Astrocyte (in vitro differentiated cells and primary cell): ENCODE data around the gene DCTN5. TPM values are rescaled to one million over a fixed set of nuclear protein-coding genes. Genes with fewer than 3 reads are reported as not detected.

ENCODE experiments used
- DNase-seq: peaks from one replicate; pipeline ENCODE4 v3.0.0-alpha.2; 2010; ENCODE audit warnings: low read depth
- FAIRE-seq: peaks from 2 replicates; lab custom pipeline; 2011; peaks lifted over from hg19 to GRCh38; lab: Jason Lieb, UNC
- H2AFZ ChIP-seq: 2 replicates; pipeline ENCODE4 v1.6.0; 2012; ENCODE audit warnings: low read depth, low read length, inconsistent platforms
- H3K27ac ChIP-seq: 2 replicates; pipeline ENCODE4 v1.5.1; 2011; ENCODE audit warnings: low read depth, low read length, inconsistent platforms
- H3K27me3 ChIP-seq: 2 replicates; pipeline ENCODE4 v1.6.0; 2011; ENCODE audit warnings: low read length, inconsistent platforms; ENCODE audit not compliant: insufficient read depth
- H3K36me3 ChIP-seq: 2 replicates; pipeline ENCODE4 v1.5.1; 2011; ENCODE audit warnings: low read length, inconsistent platforms; ENCODE audit not compliant: insufficient read depth
- H3K4me1 ChIP-seq: 2 replicates; pipeline ENCODE4 v1.5.1; 2011; ENCODE audit warnings: low read length, inconsistent platforms; ENCODE audit not compliant: insufficient read depth
- H3K4me2 ChIP-seq: 2 replicates; pipeline ENCODE4 v1.6.0; 2012; ENCODE audit warnings: low read length, inconsistent platforms
- H3K4me3 ChIP-seq: 2 replicates; pipeline ENCODE4 v1.5.1; 2011; ENCODE audit warnings: low read depth, mild to moderate bottlenecking, low read length, inconsistent platforms; ENCODE audit not compliant: insufficient read depth
- H3K79me2 ChIP-seq: 2 replicates; pipeline ENCODE4 v1.6.0; 2012; ENCODE audit warnings: mild to moderate bottlenecking, low read length, inconsistent platforms; ENCODE audit not compliant: insufficient read depth
- H3K9ac ChIP-seq: 2 replicates; pipeline ENCODE4 v1.6.0; 2012; ENCODE audit warnings: mild to moderate bottlenecking, low read length, inconsistent platforms
- H3K9me3 ChIP-seq: 2 replicates; pipeline ENCODE4 v1.5.1; 2012; ENCODE audit warnings: low read depth, mild to moderate bottlenecking, low read length, inconsistent platforms; ENCODE audit not compliant: insufficient read depth
- H4K20me1 ChIP-seq: 2 replicates; pipeline ENCODE4 v1.6.0; 2012; ENCODE audit warnings: low read length, inconsistent platforms; ENCODE audit not compliant: insufficient read depth
- H3K27ac Mint-ChIP-seq: one replicate; pipeline ENCODE4 v1.8.0; 2021; ENCODE audit warnings: mild to moderate bottlenecking, mixed read lengths; ENCODE audit not compliant: unreplicated experiment
- H3K27me3 Mint-ChIP-seq: one replicate; pipeline ENCODE4 v1.8.0; 2021; ENCODE audit warnings: low read depth, mixed read lengths; ENCODE audit not compliant: unreplicated experiment
- H3K36me3 Mint-ChIP-seq: one replicate; pipeline ENCODE4 v1.8.0; 2021; ENCODE audit warnings: low read depth, mixed read lengths; ENCODE audit not compliant: unreplicated experiment
- H3K4me1 Mint-ChIP-seq: one replicate; pipeline ENCODE4 v1.8.0; 2021; ENCODE audit warnings: low read depth, mixed read lengths; ENCODE audit not compliant: unreplicated experiment
- H3K4me3 Mint-ChIP-seq: one replicate; pipeline ENCODE4 v1.8.0; 2021; ENCODE audit warnings: mild to moderate bottlenecking, moderate library complexity, mixed read lengths; ENCODE audit not compliant: unreplicated experiment
- H3K9me3 Mint-ChIP-seq: one replicate; pipeline ENCODE4 v1.8.0; 2021; ENCODE audit warnings: mild to moderate bottlenecking, mixed read lengths; ENCODE audit not compliant: unreplicated experiment
- EZH2 ChIP-seq: IDR thresholded peaks from 2 replicates; pipeline ENCODE4 v1.6.1; 2012; ENCODE audit warnings: mild to moderate bottlenecking, low read length, inconsistent platforms; ENCODE audit not compliant: insufficient read depth
- total RNA-seq: library from RNA; stranded (reverse); gene quantifications from 2 replicates; pipeline ENCODE4 v1.2.1, GENCODE V29; 2021
- TF ChIP-seq, protein P1 (sequence below): IDR thresholded peaks from 2 replicates; pipeline ENCODE4 v1.5.1; 2011; ENCODE audit warnings: low read depth, mild to moderate bottlenecking, inconsistent platforms, low read length, moderate library complexity; ENCODE audit not compliant: insufficient read depth

The DCTN5 gene
- total RNA-seq, 1 donor from 2014 or later = 117 TPM

DNA sequence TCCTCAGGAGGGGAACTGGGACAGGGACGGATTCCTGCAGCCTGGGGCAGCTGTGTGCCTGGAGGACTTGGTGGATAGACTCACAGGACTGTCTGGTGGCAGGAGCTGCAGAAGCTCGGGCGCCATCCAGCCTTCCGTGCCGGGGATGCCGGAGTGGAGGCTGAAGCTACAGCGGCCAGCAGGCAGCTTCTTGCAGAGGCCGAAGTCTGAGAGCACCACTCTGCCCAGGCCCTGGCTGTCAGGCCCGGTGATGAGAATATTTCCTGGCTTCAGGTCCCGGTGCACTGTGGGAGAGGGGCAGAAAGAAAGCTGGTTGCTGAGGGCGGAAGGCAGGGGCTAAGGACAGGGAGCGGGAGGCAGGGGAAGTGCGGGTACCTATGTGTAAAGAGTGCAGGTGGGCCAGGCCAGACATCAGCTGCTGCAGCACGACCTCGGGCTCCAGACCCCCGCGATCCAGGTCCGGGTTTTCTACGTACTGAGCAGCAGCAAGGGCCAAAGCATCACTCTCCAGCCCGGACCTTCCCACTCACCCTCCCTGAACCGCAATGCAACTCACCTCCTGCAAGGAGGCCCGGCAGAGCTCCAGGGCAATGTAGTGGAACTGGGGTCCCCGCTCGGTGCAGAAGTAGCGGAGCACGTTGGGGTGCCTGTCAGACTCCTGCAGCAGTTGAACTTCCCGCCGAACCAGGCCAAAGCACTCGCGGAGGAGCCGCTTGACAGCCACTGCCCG lies 53.5 kb downstream of the DCTN5 start:
- no peaks in the 10 kb centered on the region for H3K9me3 Mint-ChIP-seq
- H3K36me3 Mint-ChIP-seq = peaks cover 3% of the 10 kb centered on the region
- Histone ChIP-seq H3K36me3 (peaks cover 12% of the 10 kb centered on the region), H3K9me3 (no peaks in the 10 kb centered on the region), H2AFZ (peak overlapping the region; percentile 86), H3K27me3 (no peaks in the 10 kb centered on the region), H3K4me1 (peaks cover 3% of the 10 kb centered on the region), H3K27ac (no peak overlapping the region), H3K4me3 (peak overlapping the region; percentile 28), H4K20me1 (no peaks in the 10 kb centered on the region), H3K79me2 (no peaks in the 10 kb centered on the region), H3K4me2 (peak overlapping the region; percentile 81), H3K9ac (no peak overlapping the region)
- peak; percentile 57 for DNase-seq
- no peak for FAIRE-seq
- peak overlapping the region; percentile 40 for H3K4me3 Mint-ChIP-seq
- TF ChIP-seq, protein P1, sequence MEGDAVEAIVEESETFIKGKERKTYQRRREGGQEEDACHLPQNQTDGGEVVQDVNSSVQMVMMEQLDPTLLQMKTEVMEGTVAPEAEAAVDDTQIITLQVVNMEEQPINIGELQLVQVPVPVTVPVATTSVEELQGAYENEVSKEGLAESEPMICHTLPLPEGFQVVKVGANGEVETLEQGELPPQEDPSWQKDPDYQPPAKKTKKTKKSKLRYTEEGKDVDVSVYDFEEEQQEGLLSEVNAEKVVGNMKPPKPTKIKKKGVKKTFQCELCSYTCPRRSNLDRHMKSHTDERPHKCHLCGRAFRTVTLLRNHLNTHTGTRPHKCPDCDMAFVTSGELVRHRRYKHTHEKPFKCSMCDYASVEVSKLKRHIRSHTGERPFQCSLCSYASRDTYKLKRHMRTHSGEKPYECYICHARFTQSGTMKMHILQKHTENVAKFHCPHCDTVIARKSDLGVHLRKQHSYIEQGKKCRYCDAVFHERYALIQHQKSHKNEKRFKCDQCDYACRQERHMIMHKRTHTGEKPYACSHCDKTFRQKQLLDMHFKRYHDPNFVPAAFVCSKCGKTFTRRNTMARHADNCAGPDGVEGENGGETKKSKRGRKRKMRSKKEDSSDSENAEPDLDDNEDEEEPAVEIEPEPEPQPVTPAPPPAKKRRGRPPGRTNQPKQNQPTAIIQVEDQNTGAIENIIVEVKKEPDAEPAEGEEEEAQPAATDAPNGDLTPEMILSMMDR = no peak
- TF ChIP-seq EZH2 = no peak
- H3K4me1 Mint-ChIP-seq = no peaks in the 10 kb centered on the region
- peaks cover 2% of the 10 kb centered on the region for H3K27me3 Mint-ChIP-seq
- H3K27ac Mint-ChIP-seq = no peak overlapping the region

DNA sequence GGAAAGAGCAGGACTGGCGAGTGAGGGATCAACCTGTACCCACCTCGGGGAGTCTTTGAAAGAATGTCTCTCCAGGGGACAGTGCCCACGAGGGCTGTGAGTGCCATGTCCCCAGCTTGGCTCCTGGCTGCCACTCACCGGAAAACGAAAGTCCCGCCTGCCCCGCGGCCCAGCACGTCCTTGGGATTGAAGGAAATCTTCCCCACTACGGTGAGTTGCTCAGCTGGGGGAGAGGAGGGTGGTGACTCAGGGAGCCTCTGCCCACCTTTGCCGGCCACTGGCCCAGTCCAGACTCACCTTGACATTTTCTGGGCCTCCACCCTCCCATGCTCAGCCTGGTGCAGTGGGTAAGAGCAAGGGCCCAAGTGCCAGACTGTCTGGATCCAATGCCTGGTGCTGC lies 54.5 kb downstream of the DCTN5 start:
- Mint-ChIP-seq H3K4me3 (no peak overlapping the region), H3K27me3 (peaks cover 2% of the 10 kb centered on the region), H3K27ac (no peak overlapping the region), H3K4me1 (no peaks in the 10 kb centered on the region), H3K36me3 (peaks cover 2% of the 10 kb centered on the region), H3K9me3 (no peaks in the 10 kb centered on the region)
- peaks cover 3% of the 10 kb centered on the region for H3K4me1 ChIP-seq
- FAIRE-seq (no peak), DNase-seq (no peak)
- H3K4me3 ChIP-seq = no peak overlapping the region
- no peaks in the 10 kb centered on the region for H3K27me3 ChIP-seq
- H3K9ac ChIP-seq = no peak overlapping the region
- no peak overlapping the region for H3K27ac ChIP-seq
- H3K4me2 ChIP-seq = no peak overlapping the region
- H2AFZ ChIP-seq = no peak overlapping the region
- H3K9me3 ChIP-seq = no peaks in the 10 kb centered on the region
- no peaks in the 10 kb centered on the region for H4K20me1 ChIP-seq
- TF ChIP-seq, protein P1 = no peak
- TF ChIP-seq EZH2 = no peak
- H3K79me2 ChIP-seq = no peaks in the 10 kb centered on the region
- H3K36me3 ChIP-seq = peaks cover 7% of the 10 kb centered on the region

- Mint-ChIP-seq H3K27ac (no peak overlapping the region), H3K27me3 (peaks cover 5% of the 10 kb centered on the region), H3K36me3 (no peaks in the 10 kb centered on the region), H3K4me3 (no peak overlapping the region), H3K4me1 (no peaks in the 10 kb centered on the region), H3K9me3 (peaks cover 2% of the 10 kb centered on the region)
- Histone ChIP-seq H3K27ac (no peak overlapping the region), H3K4me3 (no peak overlapping the region), H3K9ac (no peak overlapping the region), H4K20me1 (no peaks in the 10 kb centered on the region), H3K79me2 (no peaks in the 10 kb centered on the region), H3K9me3 (no peaks in the 10 kb centered on the region), H3K4me1 (peaks cover 3% of the 10 kb centered on the region), H3K27me3 (no peaks in the 10 kb centered on the region), H2AFZ (no peak overlapping the region), H3K4me2 (no peak overlapping the region), H3K36me3 (no peaks in the 10 kb centered on the region)
- FAIRE-seq = no peak
- TF ChIP-seq EZH2 = no peak
- TF ChIP-seq, protein P1 = no peak
- no peak for DNase-seq
Measured at GRCh38 chr16:23699100-23699499, 57.8 kb downstream of the DCTN5 start.
